Small intestine (tissue), 7 donors: Measurements from ENCODE around the gene KRT81. TPM values are rescaled to one million over a fixed set of nuclear protein-coding genes. Genes with fewer than 3 reads are reported as not detected.
A peak's percentile ranks its signal among the peaks of the same experiment; 100 is the strongest.

Source experiments
- DNase-seq, 2 donors: peaks; one replicate each; pipeline versions ENCODE4 v3.0.0 to v3.0.0-alpha.2; 2013
- FAIRE-seq: peaks from 2 replicates; lab custom pipeline; 2012; peaks lifted over from hg19 to GRCh38; lab: Jason Lieb, UNC
- H3K27ac ChIP-seq, 3 donors: one replicate each; pipeline ENCODE4 v1.5.1; 2013; ENCODE audit warnings: low read length in 2 of 3, mild to moderate bottlenecking in 2 of 3, control low read depth in 1 of 3, inconsistent platforms in 1 of 3, low read depth in 1 of 3, moderate library complexity in 1 of 3
- H3K27me3 ChIP-seq, 3 donors: one replicate each; pipeline ENCODE4 v1.6.1; 2013; ENCODE audit warnings: low read length in 3 of 3, inconsistent platforms in 1 of 3; ENCODE audit not compliant: control insufficient read depth in 3 of 3, insufficient read depth in 3 of 3
- H3K36me3 ChIP-seq, 3 donors: one replicate each; pipeline ENCODE4 v1.6.1; 2013; ENCODE audit warnings: low read length in 3 of 3, inconsistent platforms in 1 of 3, low read depth in 1 of 3, mild to moderate bottlenecking in 1 of 3, moderate library complexity in 1 of 3; ENCODE audit not compliant: control insufficient read depth in 3 of 3, insufficient read depth in 2 of 3
- H3K4me1 ChIP-seq, 3 donors: one replicate each; pipeline ENCODE4 v1.6.1; 2013; ENCODE audit warnings: low read length in 2 of 3, inconsistent platforms in 1 of 3, low read depth in 1 of 3, mild to moderate bottlenecking in 1 of 3, moderate library complexity in 1 of 3; ENCODE audit not compliant: control insufficient read depth in 3 of 3, insufficient read depth in 2 of 3
- H3K4me3 ChIP-seq, 3 donors: one replicate each; pipeline ENCODE4 v1.5.1; 2013; ENCODE audit warnings: low read length in 3 of 3, control low read depth in 1 of 3, inconsistent platforms in 1 of 3, low read depth in 1 of 3, mild to moderate bottlenecking in 1 of 3, moderate library complexity in 1 of 3
- H3K9me3 ChIP-seq, 2 donors: one replicate each; pipeline ENCODE4 v1.6.1; 2013; ENCODE audit warnings: low read depth in 1 of 2, low read length in 1 of 2; ENCODE audit not compliant: control insufficient read depth in 2 of 2, insufficient read depth in 1 of 2
- WGBS, 3 donors: extraction: QIAGEN DNeasy Blood & Tissue Kit; methylation state at CpG; one replicate each; pipeline ENCODE4 v1.1.7; 2013; 5-methylcytosine and 5-hydroxymethylcytosine counted together
- polyA plus RNA-seq, 4 donors: library from polyadenylated mRNA; stranded (reverse) in 3 of 4; unstranded in 1 of 4; fragments of 200-250 nt in 3 of 4; fragments of 120-200 nt in 1 of 4; gene quantifications; one replicate each; pipeline versions ENCODE4 v1.2.1 to v1.2.3, GENCODE V29; 2013
- donor health status: healthy with polysubstance abuse.
- donor health status: control.
- donor health status: control.
- donor health status: Bipolar disorder and iron deficiency.
- donor health status: healthy.

The KRT81 gene
- polyA plus RNA-seq, 4 donors, result 0.53 TPM; not detected in 3

DNA sequence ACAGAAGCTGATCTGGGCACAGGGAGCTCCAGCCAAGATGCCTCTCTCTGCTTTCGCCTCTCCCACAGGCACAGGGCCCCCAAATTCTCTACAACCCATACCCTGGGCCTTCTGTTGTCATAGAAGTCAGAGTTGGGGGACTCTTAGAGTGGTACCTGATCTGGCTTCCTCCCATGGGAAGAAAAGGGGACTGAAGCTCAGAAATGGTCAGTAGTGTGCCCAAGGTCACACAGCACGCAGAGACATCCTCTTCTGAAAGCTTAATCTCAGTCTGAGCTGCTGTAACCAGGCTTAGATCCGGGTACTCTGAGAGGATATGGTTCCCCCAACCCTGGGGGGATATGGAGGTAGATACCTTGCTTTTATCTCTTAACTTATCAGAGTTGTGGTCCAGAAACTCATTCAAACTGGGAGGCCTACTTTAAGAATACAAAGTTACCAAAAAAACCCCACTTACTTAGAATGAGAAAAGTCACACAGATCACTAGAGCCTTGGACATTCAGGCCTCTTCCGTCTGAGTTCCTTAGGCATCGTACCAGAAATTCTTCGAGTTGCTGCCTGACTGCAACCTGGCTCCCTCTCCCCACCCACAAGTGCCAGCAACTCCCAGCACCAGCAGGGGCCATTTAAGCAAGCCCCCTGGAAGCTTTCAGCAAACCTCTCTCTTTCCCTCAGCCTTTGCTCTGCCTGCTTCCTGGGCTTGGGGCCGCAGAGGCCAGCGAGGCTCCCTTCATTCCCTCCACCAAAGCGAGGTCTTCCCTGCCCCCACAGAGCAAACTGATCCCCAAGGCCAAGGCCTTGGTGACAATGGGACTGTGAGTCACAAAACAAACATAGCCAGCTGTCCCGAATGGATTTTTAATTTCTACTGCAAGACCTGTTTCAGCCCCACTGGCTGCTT lies 44.4 kb downstream of the KRT81 start:
- FAIRE-seq, result no peak
- Histone ChIP-seq H3K36me3 (no peaks in the 10 kb centered on the region), H3K27me3 (peaks cover 0 to 26% (median 0%) of the 10 kb centered on the region in 3 donors), H3K4me3 (no peak overlapping the region), H3K9me3 (no peaks in the 10 kb centered on the region), H3K27ac (no peak overlapping the region), H3K4me1 (peaks cover 0 to 10% (median 9%) of the 10 kb centered on the region in 3 donors)
- DNase-seq, result peak; percentile 58 to 59
- 33 to 57% (median 46%) methylated on average over 10 of the region's 10 CpGs for WGBS, 3 donors

DNA sequence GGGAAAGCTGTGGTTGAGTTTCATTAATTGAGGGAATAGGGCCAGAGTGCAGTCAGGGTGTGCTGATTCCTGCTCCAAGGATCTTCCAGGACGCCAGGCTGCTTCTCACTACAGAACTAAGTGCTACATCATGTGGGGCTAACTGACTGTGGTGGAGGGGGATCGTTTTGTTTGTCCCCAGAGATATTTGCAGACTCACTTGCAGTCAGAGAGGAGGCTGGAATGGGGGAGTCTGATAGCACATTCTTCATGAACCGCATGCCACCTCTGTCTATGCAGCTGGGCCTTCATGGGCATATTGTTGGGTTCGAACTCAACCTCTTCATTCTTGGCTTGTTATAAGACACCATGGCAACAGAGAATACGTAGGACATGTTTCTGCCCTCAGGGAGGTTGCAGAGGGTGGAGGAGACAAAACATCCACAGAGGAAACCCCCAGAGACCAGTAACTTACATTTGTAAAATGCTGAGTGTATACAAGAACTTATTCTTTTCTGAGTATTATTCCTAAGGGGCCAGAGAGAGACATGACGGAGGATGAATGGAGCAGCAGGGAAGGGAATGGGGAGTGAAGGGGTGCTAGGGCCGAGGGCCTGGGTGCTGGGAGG lies 45.3 kb downstream of the KRT81 start:
- no peak overlapping the region for H3K4me3 ChIP-seq
- no peaks in the 10 kb centered on the region for H3K9me3 ChIP-seq
- FAIRE-seq, result no peak
- DNase-seq, result no peak
- H3K27ac ChIP-seq, result no peak overlapping the region
- peaks cover 0 to 19% (median 0%) of the 10 kb centered on the region in 3 donors for H3K27me3 ChIP-seq
- H3K36me3 ChIP-seq, result no peaks in the 10 kb centered on the region
- H3K4me1 ChIP-seq, result peaks cover 0 to 10% (median 9%) of the 10 kb centered on the region in 3 donors
- WGBS, 3 donors, result 72 to 87% (median 85%) methylated on average over 7 of the region's 7 CpGs

DNA sequence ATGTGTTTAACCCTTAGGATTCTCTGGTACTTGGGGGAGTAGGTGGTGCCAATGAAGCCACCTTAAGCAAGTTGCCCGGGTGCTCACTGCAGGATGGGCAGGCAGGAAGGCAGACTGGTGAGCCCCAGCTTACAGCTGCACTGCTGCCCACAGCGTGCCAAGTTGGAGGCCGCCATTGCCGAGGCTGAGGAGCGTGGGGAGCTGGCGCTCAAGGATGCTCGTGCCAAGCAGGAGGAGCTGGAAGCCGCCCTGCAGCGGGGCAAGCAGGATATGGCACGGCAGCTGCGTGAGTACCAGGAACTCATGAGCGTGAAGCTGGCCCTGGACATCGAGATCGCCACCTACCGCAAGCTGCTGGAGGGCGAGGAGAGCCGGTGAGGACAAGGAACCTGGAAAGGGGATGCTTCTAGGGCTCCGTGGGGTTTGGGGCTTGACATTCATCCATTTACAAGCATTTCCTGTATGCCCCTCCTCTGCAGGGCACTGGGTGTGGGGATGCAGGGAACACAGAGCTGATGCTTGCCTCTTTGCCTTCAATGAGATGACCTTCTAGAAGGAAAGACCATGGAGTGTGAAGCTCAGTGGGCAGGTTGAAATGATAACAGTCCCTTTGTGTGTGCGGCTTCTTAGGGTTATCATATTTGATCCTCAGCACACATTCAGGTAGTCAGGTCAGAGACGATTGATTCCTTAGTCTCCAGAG lies 45.9 kb downstream of the KRT81 start:
- no peaks in the 10 kb centered on the region for H3K9me3 ChIP-seq
- WGBS, 3 donors, result 86 to 90% (median 90%) methylated on average over 20 of the region's 20 CpGs
- peaks cover 0 to 10% (median 9%) of the 10 kb centered on the region in 3 donors for H3K4me1 ChIP-seq
- peaks cover 0 to 15% (median 0%) of the 10 kb centered on the region in 3 donors for H3K27me3 ChIP-seq
- no peak overlapping the region for H3K27ac ChIP-seq
- H3K4me3 ChIP-seq, result no peak overlapping the region
- FAIRE-seq (no peak), DNase-seq (no peak)
- H3K36me3 ChIP-seq, result no peaks in the 10 kb centered on the region

DNA sequence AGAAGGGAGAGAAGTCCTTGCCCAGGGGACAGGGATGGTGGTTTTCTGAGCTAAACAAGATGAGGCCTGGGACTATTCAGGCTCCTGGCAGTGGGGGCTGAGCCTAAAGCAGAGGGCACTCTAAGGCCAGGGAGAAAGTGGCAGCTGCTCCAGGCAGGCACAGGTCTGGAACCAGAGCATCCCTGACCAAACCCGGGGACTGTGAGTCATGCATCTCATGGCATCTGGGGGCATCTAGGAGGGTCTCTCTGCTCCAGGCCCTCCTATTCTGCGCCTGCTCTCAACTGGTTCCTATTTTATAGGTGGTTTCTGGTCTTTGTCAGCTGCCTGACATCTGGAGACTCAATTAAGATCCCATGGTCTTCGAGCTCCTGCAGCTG lies 46.7 kb downstream of the KRT81 start:
- no peaks in the 10 kb centered on the region for H3K9me3 ChIP-seq
- WGBS, 3 donors, result 64 to 87% (median 87%) methylated on average over 3 of the region's 3 CpGs
- DNase-seq (no peak), FAIRE-seq (no peak)
- H3K4me3 ChIP-seq, result no peak overlapping the region
- peaks cover 0 to 12% (median 9%) of the 10 kb centered on the region in 3 donors for H3K4me1 ChIP-seq
- no peaks in the 10 kb centered on the region for H3K36me3 ChIP-seq
- peaks cover 0 to 7% (median 0%) of the 10 kb centered on the region in 3 donors for H3K27me3 ChIP-seq
- H3K27ac ChIP-seq, result peak overlapping the region in 1 of 3 donors; percentile 73

DNA sequence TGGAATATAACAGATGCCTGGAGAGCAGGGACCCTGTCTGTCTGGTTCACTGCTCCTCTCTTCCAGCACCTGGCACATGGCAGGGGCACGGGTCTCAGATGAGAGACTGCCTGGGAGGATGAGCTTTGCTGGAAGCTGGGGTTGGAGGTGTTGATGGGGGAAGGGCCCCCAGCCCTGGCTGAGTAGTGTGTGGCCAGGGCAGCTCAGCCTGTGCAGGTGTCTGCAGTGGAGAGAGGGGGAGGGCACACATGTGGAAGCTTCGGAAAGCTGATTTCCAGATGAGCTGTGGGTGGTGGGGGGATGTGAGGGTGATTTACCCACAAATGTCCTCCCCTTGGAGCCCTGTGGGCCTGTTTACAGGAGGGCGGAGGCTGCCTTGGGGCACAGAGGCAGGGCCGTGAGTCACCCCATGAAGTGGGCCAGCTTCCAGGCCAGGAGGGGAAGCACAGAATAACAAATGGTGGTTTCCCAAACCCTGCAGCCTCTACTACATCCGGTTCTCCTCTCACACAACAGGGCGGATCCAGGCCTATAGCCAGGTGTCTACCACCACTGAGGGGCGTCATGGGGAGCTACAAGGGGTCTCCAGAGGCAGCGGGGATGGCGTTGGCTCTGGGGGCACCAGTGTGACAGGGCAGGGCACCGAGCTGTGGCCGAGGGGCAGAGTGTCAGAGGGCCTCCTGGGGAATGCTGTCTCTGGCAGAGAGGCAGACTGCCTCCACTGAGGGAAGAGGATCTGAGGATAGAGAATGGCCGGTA lies 47.3 kb downstream of the KRT81 start:
- Histone ChIP-seq H3K9me3 (no peaks in the 10 kb centered on the region), H3K27ac (peak overlapping the region in 1 of 3 donors; percentile 73), H3K27me3 (peaks cover 0 to 2% (median 0%) of the 10 kb centered on the region in 3 donors), H3K36me3 (no peaks in the 10 kb centered on the region), H3K4me3 (no peak overlapping the region), H3K4me1 (peaks cover 0 to 17% (median 9%) of the 10 kb centered on the region in 3 donors)
- no peak for FAIRE-seq
- 24 to 36% (median 26%) methylated on average over 11 to 12 of the region's 12 CpGs for WGBS, 3 donors
- peak in 1 of 2 donors; percentile 45 for DNase-seq

DNA sequence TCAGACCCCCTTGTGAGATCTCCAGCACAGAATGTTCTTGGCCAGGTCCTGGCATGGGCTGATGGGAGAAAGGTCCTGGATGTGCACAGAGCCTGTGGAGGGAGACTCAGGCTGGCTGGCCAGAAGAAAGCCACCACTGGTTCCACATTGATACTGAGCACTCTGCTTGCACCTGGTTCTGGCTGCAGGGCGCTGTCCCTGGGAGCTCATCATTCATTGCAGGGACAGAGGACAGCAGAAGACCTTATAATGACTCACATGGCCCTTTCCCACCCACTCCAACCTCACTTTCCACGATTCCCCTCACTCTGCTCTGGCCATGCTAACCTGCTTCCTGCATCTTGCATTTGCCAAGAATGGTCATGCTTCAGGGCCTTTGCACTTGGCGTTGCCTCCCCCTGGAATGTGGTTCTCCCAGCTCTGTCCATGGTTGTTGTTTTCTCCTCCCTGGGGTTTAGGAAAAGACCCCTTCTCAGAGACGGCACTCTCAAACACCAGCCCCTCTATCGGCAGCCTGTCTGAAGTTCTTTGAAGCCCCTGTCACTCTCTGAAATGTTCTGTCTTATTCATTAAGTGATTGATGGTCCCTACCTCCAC lies 48.0 kb downstream of the KRT81 start:
- Histone ChIP-seq H3K4me1 (peaks cover 0 to 17% (median 9%) of the 10 kb centered on the region in 3 donors), H3K27ac (no peak overlapping the region), H3K9me3 (no peaks in the 10 kb centered on the region), H3K27me3 (peaks cover 0 to 2% (median 0%) of the 10 kb centered on the region in 3 donors), H3K36me3 (no peaks in the 10 kb centered on the region), H3K4me3 (no peak overlapping the region)
- 55 to 65% (median 63%) methylated on average over 5 of the region's 5 CpGs for WGBS, 3 donors
- no peak for FAIRE-seq
- DNase-seq, result no peak

DNA sequence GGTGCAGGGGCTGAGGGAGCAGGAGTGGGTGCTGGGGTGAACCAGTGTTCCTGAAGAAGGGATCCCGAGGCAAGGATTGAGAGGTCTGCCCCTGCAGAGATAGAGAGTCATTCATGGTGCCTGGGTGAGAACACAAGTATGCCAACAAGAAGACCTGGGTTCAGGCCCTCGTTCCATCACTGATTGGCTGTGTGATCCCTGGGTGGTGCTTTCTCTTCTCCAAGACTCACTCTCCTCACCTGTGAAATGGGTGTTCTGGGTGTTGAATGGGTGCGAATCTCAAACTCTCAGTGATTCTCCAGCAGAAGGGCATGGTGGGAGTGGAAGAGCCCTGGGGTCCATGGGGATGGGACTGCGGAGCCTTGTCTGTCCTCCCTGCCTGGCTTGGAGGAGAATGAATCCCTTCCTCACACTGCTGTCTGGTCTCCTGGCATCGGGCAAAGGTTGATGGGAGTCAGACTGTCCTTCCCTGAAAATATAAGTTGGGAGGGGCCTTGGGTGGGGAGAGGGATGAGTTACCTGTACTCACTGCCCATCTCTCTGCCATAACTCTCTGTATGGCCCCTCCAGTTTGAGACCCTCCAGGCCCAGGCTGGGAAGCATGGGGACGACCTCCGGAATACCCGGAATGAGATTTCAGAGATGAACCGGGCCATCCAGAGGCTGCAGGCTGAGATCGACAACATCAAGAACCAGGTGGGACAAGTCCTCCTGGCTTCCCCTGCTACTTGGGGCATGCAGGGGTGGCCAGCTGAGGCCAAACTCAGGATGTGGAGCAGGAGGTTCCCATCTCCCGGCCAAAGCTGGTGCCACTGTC lies 48.7 kb downstream of the KRT81 start:
- 90 to 94% (median 91%) methylated on average over 11 of the region's 11 CpGs for WGBS, 3 donors
- Histone ChIP-seq H3K4me3 (no peak overlapping the region), H3K27ac (no peak overlapping the region), H3K9me3 (no peaks in the 10 kb centered on the region), H3K36me3 (no peaks in the 10 kb centered on the region), H3K27me3 (no peaks in the 10 kb centered on the region), H3K4me1 (peaks cover 0 to 17% (median 9%) of the 10 kb centered on the region in 3 donors)
- DNase-seq, result no peak
- FAIRE-seq, result no peak
